ENCODE measurements around the gene CHD1.

Gene CHD1

GRCh38 chr5:98845878-98846277, 82.9 kb downstream of the CHD1 start:
- no peak overlapping the region for H3K56ac ChIP-seq (ENCODE audit: low read length)
- H3K23ac ChIP-seq (ENCODE audit: low read length), result no peak overlapping the region
- no peak overlapping the region for H3K4ac ChIP-seq (ENCODE audit: low read depth, low read length)
- no CpG with 5 or more reads among the region's 8 CpGs for WGBS (ENCODE audit: extremely low coverage, insufficient coverage, low lambda C conversion rate)
- no peak overlapping the region for H4K8ac ChIP-seq (ENCODE audit: low read depth, low read length)
- no peak overlapping the region for H3K9ac ChIP-seq (ENCODE audit: low read length)
- H3K4me3 ChIP-seq (ENCODE audit: low read length), result no peak overlapping the region
- H2AK5ac ChIP-seq (ENCODE audit: low read length), result no peak overlapping the region
- H3K79me2 ChIP-seq (ENCODE audit: control insufficient read depth, insufficient read depth, low read length), result no peaks in the 10 kb centered on the region
- H3K18ac ChIP-seq (ENCODE audit: low read length), result no peak overlapping the region
- no peak overlapping the region for H2BK120ac ChIP-seq (ENCODE audit: low read depth, low read length)
- no peaks in the 10 kb centered on the region for H3K4me1 ChIP-seq (ENCODE audit: control insufficient read depth, low read depth, low read length)
- no peaks in the 10 kb centered on the region for H3K79me1 ChIP-seq (ENCODE audit: low read length)
- no peak overlapping the region for H3K4me2 ChIP-seq (ENCODE audit: low read length)
- H3K36me3 ChIP-seq (ENCODE audit: control insufficient read depth, insufficient read depth, low read length), result no peaks in the 10 kb centered on the region
- H3K27ac ChIP-seq (ENCODE audit: low read depth, low read length), result no peak overlapping the region
- DNase-seq, result no peak
- no peak overlapping the region for H2BK5ac ChIP-seq (ENCODE audit: low read length)
- H2BK15ac ChIP-seq (replicated peaks; ENCODE audit: low read depth), result no peak overlapping the region
- no peaks in the 10 kb centered on the region for H3K27me3 ChIP-seq (ENCODE audit: insufficient read depth, low read length, poor library complexity)
- no peak overlapping the region for H4K5ac ChIP-seq (ENCODE audit: low read length)

DNA sequence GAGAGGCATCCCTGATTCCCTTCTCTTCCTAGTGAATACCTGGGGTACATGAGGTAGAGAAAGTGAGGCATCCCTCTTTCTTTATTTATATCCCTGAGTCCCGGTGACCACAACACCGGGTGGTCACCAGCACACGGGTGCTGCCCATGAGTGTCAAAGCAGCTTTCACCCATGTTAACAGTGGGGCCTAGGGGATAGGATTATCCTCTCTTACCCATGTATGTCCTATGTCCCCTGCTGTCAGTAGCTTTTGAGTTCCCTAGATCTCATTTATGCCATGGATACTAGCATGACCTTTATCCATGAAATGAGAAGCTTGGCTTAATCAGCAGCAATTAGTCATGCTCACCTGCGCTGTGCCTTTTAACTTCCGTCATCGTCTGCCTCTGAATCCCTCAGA, 83.9 kb downstream of the CHD1 start:
- Histone ChIP-seq H3K4me2 (ENCODE audit: low read length) (no peak overlapping the region), H4K8ac (ENCODE audit: low read depth, low read length) (no peak overlapping the region), H3K4me3 (ENCODE audit: low read length) (no peak overlapping the region), H3K79me1 (ENCODE audit: low read length) (no peaks in the 10 kb centered on the region), H3K79me2 (ENCODE audit: control insufficient read depth, insufficient read depth, low read length) (no peaks in the 10 kb centered on the region), H2BK5ac (ENCODE audit: low read length) (no peak overlapping the region), H2BK120ac (ENCODE audit: low read depth, low read length) (no peak overlapping the region), H3K27me3 (ENCODE audit: insufficient read depth, low read length, poor library complexity) (no peaks in the 10 kb centered on the region), H2AK5ac (ENCODE audit: low read length) (no peak overlapping the region), H3K9ac (ENCODE audit: low read length) (no peak overlapping the region), H3K36me3 (ENCODE audit: control insufficient read depth, insufficient read depth, low read length) (no peaks in the 10 kb centered on the region), H3K4ac (ENCODE audit: low read depth, low read length) (no peak overlapping the region), H3K4me1 (ENCODE audit: control insufficient read depth, low read depth, low read length) (no peaks in the 10 kb centered on the region), H3K56ac (ENCODE audit: low read length) (no peak overlapping the region), H4K5ac (ENCODE audit: low read length) (no peak overlapping the region), H3K27ac (ENCODE audit: low read depth, low read length) (no peak overlapping the region), H3K18ac (ENCODE audit: low read length) (no peak overlapping the region), H2BK15ac (replicated peaks; ENCODE audit: low read depth) (no peak overlapping the region), H3K23ac (ENCODE audit: low read length) (no peak overlapping the region)
- WGBS (ENCODE audit: extremely low coverage, insufficient coverage, low lambda C conversion rate), result no CpG with 5 or more reads among the region's 6 CpGs
- no peak for DNase-seq

GRCh38 chr5:98843481-98843880, 85.3 kb downstream of the CHD1 start:
- H3K79me2 ChIP-seq (ENCODE audit: control insufficient read depth, insufficient read depth, low read length), result no peaks in the 10 kb centered on the region
- no peak overlapping the region for H2BK5ac ChIP-seq (ENCODE audit: low read length)
- H3K4ac ChIP-seq (ENCODE audit: low read depth, low read length), result no peak overlapping the region
- no peaks in the 10 kb centered on the region for H3K4me1 ChIP-seq (ENCODE audit: control insufficient read depth, low read depth, low read length)
- no peak overlapping the region for H3K9ac ChIP-seq (ENCODE audit: low read length)
- no peak overlapping the region for H3K56ac ChIP-seq (ENCODE audit: low read length)
- H3K23ac ChIP-seq (ENCODE audit: low read length), result no peak overlapping the region
- H3K4me2 ChIP-seq (ENCODE audit: low read length), result no peak overlapping the region
- WGBS (ENCODE audit: extremely low coverage, insufficient coverage, low lambda C conversion rate), result no CpG with 5 or more reads among the region's 3 CpGs
- no peak overlapping the region for H2BK15ac ChIP-seq (replicated peaks; ENCODE audit: low read depth)
- no peak overlapping the region for H4K8ac ChIP-seq (ENCODE audit: low read depth, low read length)
- H2AK5ac ChIP-seq (ENCODE audit: low read length), result no peak overlapping the region
- no peak overlapping the region for H3K18ac ChIP-seq (ENCODE audit: low read length)
- H3K27ac ChIP-seq (ENCODE audit: low read depth, low read length), result no peak overlapping the region
- no peak overlapping the region for H2BK120ac ChIP-seq (ENCODE audit: low read depth, low read length)
- H3K27me3 ChIP-seq (ENCODE audit: insufficient read depth, low read length, poor library complexity), result no peaks in the 10 kb centered on the region
- no peak overlapping the region for H4K5ac ChIP-seq (ENCODE audit: low read length)
- H3K36me3 ChIP-seq (ENCODE audit: control insufficient read depth, insufficient read depth, low read length), result no peaks in the 10 kb centered on the region
- H3K4me3 ChIP-seq (ENCODE audit: low read length), result no peak overlapping the region
- peak; percentile 20 for DNase-seq
- H3K79me1 ChIP-seq (ENCODE audit: low read length), result no peaks in the 10 kb centered on the region

DNA sequence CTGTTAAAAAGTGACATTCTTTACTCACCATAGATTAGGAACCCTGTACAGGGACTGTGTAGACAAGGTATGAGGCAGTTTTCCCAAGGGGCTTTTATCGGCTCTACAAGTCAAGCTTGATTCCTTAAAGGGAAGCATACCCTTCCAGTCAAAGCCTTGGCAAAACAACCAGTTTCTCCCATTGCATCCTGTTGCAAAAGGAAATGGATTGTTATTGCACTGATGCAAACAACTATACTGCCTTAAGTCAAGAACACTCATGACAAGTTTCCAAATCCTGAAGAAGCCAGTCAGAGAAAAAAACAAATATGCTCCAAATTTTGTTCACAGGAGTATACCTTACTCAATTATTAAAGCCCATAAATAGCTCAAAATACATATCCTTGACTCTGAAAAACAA, 87.9 kb downstream of the CHD1 start:
- no peak overlapping the region for H2BK5ac ChIP-seq (ENCODE audit: low read length)
- H3K27me3 ChIP-seq (ENCODE audit: insufficient read depth, low read length, poor library complexity), result no peaks in the 10 kb centered on the region
- no peak overlapping the region for H2AK5ac ChIP-seq (ENCODE audit: low read length)
- H3K36me3 ChIP-seq (ENCODE audit: control insufficient read depth, insufficient read depth, low read length), result no peaks in the 10 kb centered on the region
- H4K8ac ChIP-seq (ENCODE audit: low read depth, low read length), result no peak overlapping the region
- H2BK120ac ChIP-seq (ENCODE audit: low read depth, low read length), result no peak overlapping the region
- H3K18ac ChIP-seq (ENCODE audit: low read length), result no peak overlapping the region
- H3K4me1 ChIP-seq (ENCODE audit: control insufficient read depth, low read depth, low read length), result no peaks in the 10 kb centered on the region
- no peak overlapping the region for H3K56ac ChIP-seq (ENCODE audit: low read length)
- H3K27ac ChIP-seq (ENCODE audit: low read depth, low read length), result no peak overlapping the region
- no peak overlapping the region for H2BK15ac ChIP-seq (replicated peaks; ENCODE audit: low read depth)
- no peak overlapping the region for H4K5ac ChIP-seq (ENCODE audit: low read length)
- no CpG with 5 or more reads among the region's 1 CpG for WGBS (ENCODE audit: extremely low coverage, insufficient coverage, low lambda C conversion rate)
- H3K4me3 ChIP-seq (ENCODE audit: low read length), result no peak overlapping the region
- H3K4me2 ChIP-seq (ENCODE audit: low read length), result no peak overlapping the region
- H3K79me1 ChIP-seq (ENCODE audit: low read length), result no peaks in the 10 kb centered on the region
- H3K23ac ChIP-seq (ENCODE audit: low read length), result no peak overlapping the region
- no peaks in the 10 kb centered on the region for H3K79me2 ChIP-seq (ENCODE audit: control insufficient read depth, insufficient read depth, low read length)
- no peak overlapping the region for H3K4ac ChIP-seq (ENCODE audit: low read depth, low read length)
- no peak overlapping the region for H3K9ac ChIP-seq (ENCODE audit: low read length)
- DNase-seq, result no peak

- Histone ChIP-seq H3K23ac (ENCODE audit: low read length) (no peak overlapping the region), H3K27ac (ENCODE audit: low read depth, low read length) (no peak overlapping the region), H2BK15ac (replicated peaks; ENCODE audit: low read depth) (no peak overlapping the region), H4K8ac (ENCODE audit: low read depth, low read length) (no peak overlapping the region), H3K4me2 (ENCODE audit: low read length) (no peak overlapping the region), H2BK5ac (ENCODE audit: low read length) (no peak overlapping the region), H3K79me1 (ENCODE audit: low read length) (no peaks in the 10 kb centered on the region), H3K56ac (ENCODE audit: low read length) (no peak overlapping the region), H3K9ac (ENCODE audit: low read length) (no peak overlapping the region), H2AK5ac (ENCODE audit: low read length) (no peak overlapping the region), H3K4ac (ENCODE audit: low read depth, low read length) (no peak overlapping the region), H3K18ac (ENCODE audit: low read length) (no peak overlapping the region), H3K79me2 (ENCODE audit: control insufficient read depth, insufficient read depth, low read length) (no peaks in the 10 kb centered on the region), H3K36me3 (ENCODE audit: control insufficient read depth, insufficient read depth, low read length) (no peaks in the 10 kb centered on the region), H3K4me1 (ENCODE audit: control insufficient read depth, low read depth, low read length) (no peaks in the 10 kb centered on the region), H3K4me3 (ENCODE audit: low read length) (no peak overlapping the region), H4K5ac (ENCODE audit: low read length) (no peak overlapping the region), H2BK120ac (ENCODE audit: low read depth, low read length) (no peak overlapping the region), H3K27me3 (ENCODE audit: insufficient read depth, low read length, poor library complexity) (no peaks in the 10 kb centered on the region)
- WGBS (ENCODE audit: extremely low coverage, insufficient coverage, low lambda C conversion rate), result no CpG with 5 or more reads among the region's 42 CpGs
- peak; percentile 6 for DNase-seq
Observed at GRCh38 chr5:98839469-98840383, 89.1 kb downstream of the CHD1 start.

GRCh38 chr5:98836175-98836574, 92.6 kb downstream of the CHD1 start:
- Histone ChIP-seq H3K18ac (ENCODE audit: low read length) (no peak overlapping the region), H2BK120ac (ENCODE audit: low read depth, low read length) (no peak overlapping the region), H3K79me2 (ENCODE audit: control insufficient read depth, insufficient read depth, low read length) (no peaks in the 10 kb centered on the region), H3K27me3 (ENCODE audit: insufficient read depth, low read length, poor library complexity) (no peaks in the 10 kb centered on the region), H3K79me1 (ENCODE audit: low read length) (no peaks in the 10 kb centered on the region), H3K56ac (ENCODE audit: low read length) (no peak overlapping the region), H2AK5ac (ENCODE audit: low read length) (no peak overlapping the region), H2BK15ac (replicated peaks; ENCODE audit: low read depth) (no peak overlapping the region), H4K5ac (ENCODE audit: low read length) (no peak overlapping the region), H3K36me3 (ENCODE audit: control insufficient read depth, insufficient read depth, low read length) (no peaks in the 10 kb centered on the region), H3K27ac (ENCODE audit: low read depth, low read length) (no peak overlapping the region), H3K9ac (ENCODE audit: low read length) (no peak overlapping the region), H3K4ac (ENCODE audit: low read depth, low read length) (no peak overlapping the region), H3K4me1 (ENCODE audit: control insufficient read depth, low read depth, low read length) (no peaks in the 10 kb centered on the region), H3K23ac (ENCODE audit: low read length) (no peak overlapping the region), H3K4me3 (ENCODE audit: low read length) (no peak overlapping the region), H4K8ac (ENCODE audit: low read depth, low read length) (no peak overlapping the region), H3K4me2 (ENCODE audit: low read length) (no peak overlapping the region), H2BK5ac (ENCODE audit: low read length) (no peak overlapping the region)
- no peak for DNase-seq
- no CpG with 5 or more reads among the region's 5 CpGs for WGBS (ENCODE audit: extremely low coverage, insufficient coverage, low lambda C conversion rate)
